Measurements from ENCODE around the gene MRPL57. TPM values are rescaled to one million over a fixed set of nuclear protein-coding genes. Genes with fewer than 3 reads are reported as not detected.

MRPL57 gene
- 40.4 and 43.1 TPM in 2 replicates for total RNA-seq

DNA sequence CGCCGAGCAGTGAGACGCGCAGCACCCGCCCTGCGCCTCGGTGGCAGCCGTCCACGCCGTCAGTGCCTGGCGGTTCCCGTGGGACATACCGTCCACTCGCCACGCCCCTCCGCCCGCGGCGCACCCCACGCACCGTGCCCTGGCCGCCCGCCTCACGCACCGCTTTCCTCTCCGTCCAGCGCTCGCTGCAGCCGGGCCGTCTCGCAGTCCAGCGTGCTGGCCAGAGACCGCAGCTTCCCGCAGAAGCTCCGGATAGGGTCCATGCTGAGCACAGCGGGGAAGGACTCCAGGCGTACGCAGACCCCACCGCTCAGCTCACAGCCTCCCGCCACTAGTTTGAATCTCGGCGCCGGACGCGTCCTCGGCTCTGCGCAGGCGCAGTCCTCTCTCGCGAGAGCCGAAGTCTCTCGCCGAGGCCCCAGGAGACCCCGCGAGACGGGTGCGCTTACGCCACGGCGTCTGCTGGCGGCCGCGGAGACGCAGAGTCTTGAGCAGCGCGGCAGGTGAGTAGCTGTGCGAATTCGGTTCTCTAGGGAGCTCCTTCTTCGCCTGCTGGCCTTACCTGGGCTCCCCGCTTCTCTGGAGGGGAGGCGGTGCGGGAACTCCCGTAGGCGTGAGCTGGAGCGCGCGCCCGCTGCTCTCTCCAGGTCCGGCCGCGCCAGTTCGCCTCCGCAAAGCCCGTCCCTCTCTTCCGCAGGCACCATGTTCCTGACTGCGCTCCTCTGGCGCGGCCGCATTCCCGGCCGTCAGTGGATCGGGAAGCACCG, at the start of gene MRPL57, which contains the start of gene SKA3:
MRPL57 (plus strand) TSS at position 444 of the 767 bp plus-strand sequence; CDS start at position 703, 259 bp downstream.
SKA3 (minus strand) TSS at position 338 of the 767 bp plus-strand sequence; CDS start at position 263, 75 bp downstream.

Other genes with a start within 250 kb of the MRPL57 start
- 6.9 and 9.1 TPM in 2 replicates for gene LATS2, start 115.1 kb upstream of the MRPL57 start, total RNA-seq
- gene SAP18, start 36.5 kb upstream of the MRPL57 start, total RNA-seq, result 46.9 and 57.6 TPM in 2 replicates
- 13.1 and 13.2 TPM in 2 replicates for gene SKA3, start 106 bp upstream of the MRPL57 start, total RNA-seq